Nephron progenitor cell (in vitro differentiated cells): ENCODE measurements around the gene USP11.

ENCODE experiments used
- DNase-seq: peaks from one replicate; pipeline ENCODE4 v3.0.0; 2021
- H3K27ac Mint-ChIP-seq: 2 replicates; pipeline ENCODE4 v1.8.0; 2021; ENCODE audit warnings: mild to moderate bottlenecking, moderate library complexity, mixed read lengths
- H3K27me3 Mint-ChIP-seq: 2 replicates; pipeline ENCODE4 v1.8.0; 2021; ENCODE audit warnings: mild to moderate bottlenecking, low read depth, mixed read lengths; ENCODE audit not compliant: poor library complexity
- H3K36me3 Mint-ChIP-seq: 2 replicates; pipeline ENCODE4 v1.8.0; 2021; ENCODE audit warnings: low read depth, mixed read lengths
- H3K4me1 Mint-ChIP-seq: 2 replicates; pipeline ENCODE4 v1.8.0; 2021; ENCODE audit warnings: mixed read lengths
- H3K4me3 Mint-ChIP-seq: 2 replicates; pipeline ENCODE4 v1.8.0; 2021; ENCODE audit warnings: mild to moderate bottlenecking, moderate library complexity, mixed read lengths
- H3K9me3 Mint-ChIP-seq: 2 replicates; pipeline ENCODE4 v1.8.0; 2021; ENCODE audit warnings: mild to moderate bottlenecking, moderate library complexity, mixed read lengths
- TF ChIP-seq, protein P1 (sequence below): fragments of 200-600 bp; sonication (generic); IDR thresholded peaks from 2 replicates; pipeline ENCODE4 v1.5.0; 2021; ENCODE audit warnings: antibody characterized with exemption

Gene USP11

DNA sequence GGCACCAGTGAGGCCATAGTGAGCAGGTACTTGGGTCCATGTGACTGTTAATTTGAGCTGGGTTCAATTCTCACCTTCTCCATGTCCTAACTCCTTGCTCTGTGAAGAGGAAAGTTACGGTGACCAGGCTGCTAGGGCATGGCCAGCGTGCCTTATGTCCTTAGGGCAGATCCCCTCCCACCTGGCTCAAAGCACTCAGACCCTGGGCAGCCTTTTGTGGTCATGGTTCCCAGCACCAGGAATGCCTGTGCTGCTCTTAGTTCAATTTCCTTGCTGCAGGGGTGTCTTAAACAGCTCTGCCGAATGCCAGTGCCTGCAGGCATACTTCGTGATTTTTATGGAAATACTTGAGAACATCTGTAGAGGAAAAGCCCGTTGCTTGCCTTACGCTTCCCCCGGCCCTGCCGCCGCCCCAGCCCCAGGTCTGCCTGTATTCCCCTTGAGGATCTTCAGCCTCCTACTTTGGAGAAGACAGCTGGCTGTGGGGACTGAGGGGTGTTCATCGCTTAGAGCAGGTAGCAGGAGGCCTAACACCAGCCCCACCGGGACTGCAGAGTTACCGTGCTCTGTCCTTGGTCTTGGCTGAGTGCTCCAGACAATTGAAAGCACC, 17.4 kb upstream of the USP11 start:
- Mint-ChIP-seq H3K36me3 (peaks cover 57% of the 10 kb centered on the region), H3K27ac (peak overlapping the region; percentile 97), H3K4me3 (no peak overlapping the region), H3K9me3 (no peaks in the 10 kb centered on the region), H3K27me3 (no peaks in the 10 kb centered on the region), H3K4me1 (peaks cover 38% of the 10 kb centered on the region)
- TF ChIP-seq, protein P1, sequence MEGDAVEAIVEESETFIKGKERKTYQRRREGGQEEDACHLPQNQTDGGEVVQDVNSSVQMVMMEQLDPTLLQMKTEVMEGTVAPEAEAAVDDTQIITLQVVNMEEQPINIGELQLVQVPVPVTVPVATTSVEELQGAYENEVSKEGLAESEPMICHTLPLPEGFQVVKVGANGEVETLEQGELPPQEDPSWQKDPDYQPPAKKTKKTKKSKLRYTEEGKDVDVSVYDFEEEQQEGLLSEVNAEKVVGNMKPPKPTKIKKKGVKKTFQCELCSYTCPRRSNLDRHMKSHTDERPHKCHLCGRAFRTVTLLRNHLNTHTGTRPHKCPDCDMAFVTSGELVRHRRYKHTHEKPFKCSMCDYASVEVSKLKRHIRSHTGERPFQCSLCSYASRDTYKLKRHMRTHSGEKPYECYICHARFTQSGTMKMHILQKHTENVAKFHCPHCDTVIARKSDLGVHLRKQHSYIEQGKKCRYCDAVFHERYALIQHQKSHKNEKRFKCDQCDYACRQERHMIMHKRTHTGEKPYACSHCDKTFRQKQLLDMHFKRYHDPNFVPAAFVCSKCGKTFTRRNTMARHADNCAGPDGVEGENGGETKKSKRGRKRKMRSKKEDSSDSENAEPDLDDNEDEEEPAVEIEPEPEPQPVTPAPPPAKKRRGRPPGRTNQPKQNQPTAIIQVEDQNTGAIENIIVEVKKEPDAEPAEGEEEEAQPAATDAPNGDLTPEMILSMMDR, result no peak
- DNase-seq, result no peak

DNA sequence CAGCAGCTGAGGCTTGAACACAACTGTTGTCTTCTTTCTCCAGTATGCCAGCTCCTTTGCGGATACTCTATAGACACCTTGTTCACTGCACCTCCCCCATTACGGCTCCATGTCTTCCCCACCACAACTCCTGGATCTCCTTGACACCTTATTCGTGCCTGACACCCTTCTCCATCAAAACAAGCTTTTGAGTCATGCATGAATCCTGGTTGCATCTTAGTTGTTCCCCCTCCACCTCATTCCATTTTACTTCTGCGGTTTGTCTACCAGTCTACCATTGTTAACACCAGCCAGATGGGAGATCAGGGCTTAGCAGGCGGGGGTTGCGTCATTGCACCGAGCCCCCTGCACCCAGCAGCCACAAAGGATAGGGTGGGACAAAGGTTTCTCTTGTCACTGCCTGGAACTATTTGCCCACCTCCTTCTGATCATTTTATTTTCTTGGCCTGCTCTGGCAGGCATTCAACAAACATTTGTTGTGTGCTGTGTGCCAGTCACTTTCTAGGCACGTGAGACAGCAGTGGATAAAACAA, 16.4 kb upstream of the USP11 start:
- H3K9me3 Mint-ChIP-seq, result no peaks in the 10 kb centered on the region
- peak overlapping the region; percentile 97 for H3K27ac Mint-ChIP-seq
- H3K4me3 Mint-ChIP-seq, result peak overlapping the region; percentile 95
- peaks cover 47% of the 10 kb centered on the region for H3K36me3 Mint-ChIP-seq
- TF ChIP-seq, protein P1, result no peak
- peaks cover 47% of the 10 kb centered on the region for H3K4me1 Mint-ChIP-seq
- no peak for DNase-seq
- H3K27me3 Mint-ChIP-seq, result no peaks in the 10 kb centered on the region

DNA sequence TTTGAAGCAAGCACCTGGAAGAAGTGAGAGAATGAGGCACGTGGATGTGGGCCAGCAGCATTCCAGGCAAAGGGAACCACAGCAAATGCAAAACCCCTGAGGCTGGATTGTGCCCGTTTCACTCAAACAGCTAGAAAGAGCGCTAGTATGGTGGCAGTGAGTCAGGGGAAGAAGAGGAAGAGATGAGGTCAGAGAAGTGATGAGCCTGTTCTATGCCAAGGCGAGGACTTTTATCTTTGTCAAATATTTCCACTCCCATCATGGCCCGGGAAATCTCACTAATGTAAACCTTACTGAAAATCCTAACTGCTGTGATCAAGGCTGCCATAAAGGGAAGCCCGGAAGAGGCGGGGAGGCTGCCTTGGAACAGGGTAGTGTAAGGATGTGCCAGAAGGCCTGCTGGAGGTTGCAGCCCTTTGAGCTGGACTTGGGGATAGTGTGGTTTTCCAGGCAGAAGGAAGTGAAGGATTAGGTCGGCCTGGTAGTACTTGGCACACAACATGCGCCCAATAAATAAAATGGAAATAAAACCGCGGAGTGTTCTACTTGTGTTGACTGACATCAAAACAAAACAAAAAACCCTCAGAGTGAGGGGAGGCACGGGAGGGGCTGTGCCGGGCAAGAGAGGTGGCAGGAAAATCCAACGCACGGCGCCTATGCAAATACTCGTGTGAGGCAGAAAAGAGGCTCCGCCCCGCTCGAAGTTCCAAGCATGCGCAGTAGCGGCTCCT, 15.5 kb upstream of the USP11 start:
- Mint-ChIP-seq H3K9me3 (no peaks in the 10 kb centered on the region), H3K4me1 (peaks cover 52% of the 10 kb centered on the region), H3K27ac (peak overlapping the region; percentile 97), H3K36me3 (peaks cover 43% of the 10 kb centered on the region), H3K27me3 (no peaks in the 10 kb centered on the region), H3K4me3 (peak overlapping the region; percentile 95)
- DNase-seq, result no peak
- TF ChIP-seq, protein P1, result no peak

DNA sequence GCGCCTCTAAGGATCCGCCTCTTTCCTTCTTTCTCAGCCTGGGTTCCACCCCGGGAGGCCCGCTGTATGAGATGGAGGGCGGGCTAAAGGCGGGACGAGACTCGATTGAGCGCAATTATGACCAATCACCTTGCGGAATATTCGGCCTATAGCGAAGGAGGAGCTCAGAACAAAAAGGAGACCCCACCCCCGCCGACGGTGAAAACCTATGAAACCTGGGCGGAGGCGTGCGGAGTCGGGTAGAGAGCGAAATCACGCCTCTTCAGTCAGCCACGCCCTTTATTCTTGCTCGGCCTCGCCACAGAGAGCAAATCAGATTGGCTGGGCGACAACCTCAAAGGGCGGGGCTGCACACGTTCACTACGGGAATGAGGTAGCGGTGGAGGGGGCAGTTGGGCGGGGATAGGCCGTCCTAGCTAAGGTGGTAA, 14.9 kb upstream of the USP11 start:
- H3K27me3 Mint-ChIP-seq, result no peaks in the 10 kb centered on the region
- DNase-seq, result peak; percentile 99
- H3K27ac Mint-ChIP-seq, result peak overlapping the region; percentile 100
- H3K9me3 Mint-ChIP-seq, result no peaks in the 10 kb centered on the region
- peaks cover 54% of the 10 kb centered on the region for H3K4me1 Mint-ChIP-seq
- peaks cover 43% of the 10 kb centered on the region for H3K36me3 Mint-ChIP-seq
- TF ChIP-seq, protein P1, result no peak
- peak overlapping the region; percentile 95 for H3K4me3 Mint-ChIP-seq

DNA sequence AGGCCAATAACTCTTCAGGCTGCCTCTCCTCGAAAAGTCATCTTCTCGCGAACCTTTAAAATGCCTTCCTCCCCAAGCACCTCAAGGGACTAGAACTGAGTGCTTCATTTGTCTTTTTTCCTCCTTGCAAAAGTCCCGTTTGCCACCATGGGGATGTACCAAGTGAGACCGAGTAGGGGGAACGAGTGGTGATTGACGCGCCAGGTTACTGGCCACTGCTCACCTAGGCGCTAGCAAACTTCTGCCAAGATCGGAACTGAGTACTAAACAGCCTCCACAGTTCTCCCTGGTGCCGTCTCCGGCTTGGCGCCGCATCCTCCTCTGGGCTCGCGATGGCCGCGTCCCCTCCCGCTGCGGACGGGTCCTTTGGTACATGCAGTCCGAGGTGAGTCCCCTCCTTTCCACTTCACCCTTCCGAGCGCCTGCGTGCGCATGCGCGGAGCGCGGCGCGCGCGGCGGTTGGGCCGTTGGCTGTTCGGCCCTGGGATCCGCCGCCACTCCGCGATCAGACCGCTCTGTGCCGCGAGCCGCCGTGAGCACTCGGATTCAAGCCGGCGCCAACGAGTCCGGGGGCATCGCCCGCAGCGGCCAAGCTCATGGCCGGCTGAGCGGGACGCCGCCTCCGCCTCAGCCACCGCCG, 14.4 kb upstream of the USP11 start, which contains the start of gene CDK16:
Gene CDK16, plus strand, starts transcription at position 402 of the 640 bp plus-strand sequence. CDS start 4,877 bp downstream, outside the sequence.
- Mint-ChIP-seq H3K9me3 (no peaks in the 10 kb centered on the region), H3K36me3 (peaks cover 41% of the 10 kb centered on the region), H3K27me3 (no peaks in the 10 kb centered on the region), H3K4me1 (peaks cover 54% of the 10 kb centered on the region), H3K4me3 (peak within 1 kb of the TSS; percentile 95), H3K27ac (peak within 1 kb of the TSS; percentile 100)
- DNase-seq, result peak; percentile 80
- TF ChIP-seq, protein P1, result no peak
